Endothelial cell of umbilical vein (primary cell): ENCODE results near the gene TMEM131.

Experiments
- CTCF ChIP-seq, 2 donors: IDR thresholded peaks; 1 replicate in 1 of 2; 2 replicates in 1 of 2; pipeline ENCODE4 v1.5.1; 2011; ENCODE audit warnings: low read length in 2 of 2, mild to moderate bottlenecking in 2 of 2, moderate library complexity in 2 of 2, control low read depth in 1 of 2, inconsistent platforms in 1 of 2, low read depth in 1 of 2; ENCODE audit not compliant: insufficient read depth in 1 of 2; ENCODE audit errors: extremely low read depth in 1 of 2
- POLR2A ChIP-seq: IDR thresholded peaks from 2 replicates; pipeline ENCODE4 v1.6.1; 2012; ENCODE audit warnings: low read depth, mild to moderate bottlenecking, control low read depth, low read length

GRCh38 chr2:97953853-97954252 is 41.9 kb downstream of the TMEM131 start:
- no peak for TF ChIP-seq CTCF (IDR thresholded peaks at IDR 0.05; ENCODE audit: extremely low read depth in 1 of 2, insufficient read depth in 1 of 2, low read depth in 1 of 2, low read length in 2 of 2)
- no peak for TF ChIP-seq POLR2A
